Suprapubic skin (tissue), 3 donors: ENCODE measurements around the gene AP2B1.

ENCODE experiments used
- EP300 ChIP-seq: sonication (generic); formaldehyde crosslinking; IDR thresholded peaks from one replicate; pipeline ENCODE4 v1.6.1; 2017; ENCODE audit warnings: antibody characterized with exemption
- TF ChIP-seq, protein P1 (sequence below), 2 donors: fragments of 200-600 bp in 1 of 2; fragments of 450-650 bp in 1 of 2; sonication (generic) in 1 of 2; IDR thresholded peaks; one replicate each; pipeline ENCODE4 v1.5.1; 2016 to 2019; ENCODE audit warnings: antibody characterized with exemption in 2 of 2, mild to moderate bottlenecking in 1 of 2, moderate library complexity in 1 of 2

- TF ChIP-seq, protein P1, sequence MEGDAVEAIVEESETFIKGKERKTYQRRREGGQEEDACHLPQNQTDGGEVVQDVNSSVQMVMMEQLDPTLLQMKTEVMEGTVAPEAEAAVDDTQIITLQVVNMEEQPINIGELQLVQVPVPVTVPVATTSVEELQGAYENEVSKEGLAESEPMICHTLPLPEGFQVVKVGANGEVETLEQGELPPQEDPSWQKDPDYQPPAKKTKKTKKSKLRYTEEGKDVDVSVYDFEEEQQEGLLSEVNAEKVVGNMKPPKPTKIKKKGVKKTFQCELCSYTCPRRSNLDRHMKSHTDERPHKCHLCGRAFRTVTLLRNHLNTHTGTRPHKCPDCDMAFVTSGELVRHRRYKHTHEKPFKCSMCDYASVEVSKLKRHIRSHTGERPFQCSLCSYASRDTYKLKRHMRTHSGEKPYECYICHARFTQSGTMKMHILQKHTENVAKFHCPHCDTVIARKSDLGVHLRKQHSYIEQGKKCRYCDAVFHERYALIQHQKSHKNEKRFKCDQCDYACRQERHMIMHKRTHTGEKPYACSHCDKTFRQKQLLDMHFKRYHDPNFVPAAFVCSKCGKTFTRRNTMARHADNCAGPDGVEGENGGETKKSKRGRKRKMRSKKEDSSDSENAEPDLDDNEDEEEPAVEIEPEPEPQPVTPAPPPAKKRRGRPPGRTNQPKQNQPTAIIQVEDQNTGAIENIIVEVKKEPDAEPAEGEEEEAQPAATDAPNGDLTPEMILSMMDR (IDR thresholded peaks at IDR 0.05), result no peak
- TF ChIP-seq EP300, result no peak
Measured at GRCh38 chr17:35701491-35701890, 114.4 kb downstream of the AP2B1 start.
